Coronary artery (tissue), 2 donors: ENCODE data around the gene PPM1N.

Experiments used
- DNase-seq: peaks from one replicate; pipeline ENCODE4 v3.0.0-alpha.2; 2017; ENCODE audit warnings: low spot score
- H3K27ac ChIP-seq, 2 donors: fragments of 200-600 bp; sonication (generic); one replicate each; pipeline ENCODE4 v1.5.1; 2016 to 2019
- H3K4me3 ChIP-seq: fragments of 200-600 bp; sonication (generic); 2 replicates; pipeline ENCODE4 v1.5.1; 2016; ENCODE audit warnings: mild to moderate bottlenecking, moderate library complexity
- CTCF ChIP-seq: fragments of 200-600 bp; sonication (generic); IDR thresholded peaks from one replicate; pipeline ENCODE4 v1.5.1; 2019; ENCODE audit warnings: antibody characterized with exemption

The PPM1N gene

GRCh38 chr19:45500918-45501729, 2.9 kb downstream of the PPM1N start:
- no peak for TF ChIP-seq CTCF

GRCh38 chr19:45501730-45502014, 3.4 kb downstream of the PPM1N start:
- H3K27ac ChIP-seq, result peak overlapping the region in 1 of 2 donors; percentile 54

More at GRCh38 chr19:45500918-45501729, 2.9 kb downstream of the PPM1N start:
- DNase-seq, result no peak
- H3K4me3 ChIP-seq, result no peak overlapping the region
- peak overlapping the region in 1 of 2 donors; percentile 54 for H3K27ac ChIP-seq

GRCh38 chr19:45502111-45502510, 3.9 kb downstream of the PPM1N start:
- no peak for TF ChIP-seq CTCF
- no peak for DNase-seq
- Histone ChIP-seq H3K4me3 (no peak overlapping the region), H3K27ac (peak overlapping the region in 1 of 2 donors; percentile 54)

More at GRCh38 chr19:45501730-45502014, 3.4 kb downstream of the PPM1N start:
- no peak overlapping the region for H3K4me3 ChIP-seq
- TF ChIP-seq CTCF, result no peak
- DNase-seq, result no peak

GRCh38 chr19:45503909-45504308, 5.7 kb downstream of the PPM1N start:
- no peak for TF ChIP-seq CTCF
- Histone ChIP-seq H3K27ac (no peak overlapping the region), H3K4me3 (no peak overlapping the region)
- DNase-seq, result no peak

- no peak for DNase-seq
- Histone ChIP-seq H3K4me3 (no peak overlapping the region), H3K27ac (peak overlapping the region; percentile 20 to 85)
- no peak for TF ChIP-seq CTCF
Measured at GRCh38 chr19:45505151-45505995, 7.1 kb downstream of the PPM1N start.

GRCh38 chr19:45505996-45506245, 7.7 kb downstream of the PPM1N start:
- no peak for DNase-seq
- H3K4me3 ChIP-seq, result peak overlapping the region; percentile 94
- no peak for TF ChIP-seq CTCF
- H3K27ac ChIP-seq, result peak overlapping the region; percentile 85 to 91
